Activated naive CD4-positive, alpha-beta T cell treated with anti-CD3 and anti-CD28 coated beads, Interleukin-2, amount 10 ng/mL, durations not matched to agents 7 days and 5 days (primary cell): ENCODE results near the gene TMEM145.
"Not testable (repeated sequence)": the region's sequence is repeated elsewhere in the genome, so short reads cannot be mapped to it uniquely, and the experiment has no call there.

ENCODE experiments used
- CTCF ChIA-PET: fragments of 350-600 bp; sonication (Branson Sonifier 250); formaldehyde crosslinking; loops from one replicate; lab custom pipeline; 2021; ENCODE audit warnings: antibody characterized with exemption; lab: Charles Lee
- DNase-seq: peaks from one replicate; pipeline ENCODE4 v3.0.0-alpha.2; 2020
- H3K27ac Mint-ChIP-seq: one replicate; pipeline ENCODE4 v1.8.0; 2021; ENCODE audit warnings: mild to moderate bottlenecking, moderate library complexity, mixed read lengths
- H3K27me3 Mint-ChIP-seq: one replicate; pipeline ENCODE4 v1.8.0; 2021; ENCODE audit warnings: mild to moderate bottlenecking, mixed read lengths
- H3K36me3 Mint-ChIP-seq: one replicate; pipeline ENCODE4 v1.8.0; 2021; ENCODE audit warnings: mixed read lengths
- H3K4me1 Mint-ChIP-seq: one replicate; pipeline ENCODE4 v1.8.0; 2021; ENCODE audit warnings: mixed read lengths
- H3K4me3 Mint-ChIP-seq: one replicate; pipeline ENCODE4 v1.8.0; 2021; ENCODE audit warnings: mild to moderate bottlenecking, moderate library complexity, mixed read lengths
- H3K9me3 Mint-ChIP-seq: one replicate; pipeline ENCODE4 v1.8.0; 2021; ENCODE audit warnings: mixed read lengths

TMEM145 gene

DNA sequence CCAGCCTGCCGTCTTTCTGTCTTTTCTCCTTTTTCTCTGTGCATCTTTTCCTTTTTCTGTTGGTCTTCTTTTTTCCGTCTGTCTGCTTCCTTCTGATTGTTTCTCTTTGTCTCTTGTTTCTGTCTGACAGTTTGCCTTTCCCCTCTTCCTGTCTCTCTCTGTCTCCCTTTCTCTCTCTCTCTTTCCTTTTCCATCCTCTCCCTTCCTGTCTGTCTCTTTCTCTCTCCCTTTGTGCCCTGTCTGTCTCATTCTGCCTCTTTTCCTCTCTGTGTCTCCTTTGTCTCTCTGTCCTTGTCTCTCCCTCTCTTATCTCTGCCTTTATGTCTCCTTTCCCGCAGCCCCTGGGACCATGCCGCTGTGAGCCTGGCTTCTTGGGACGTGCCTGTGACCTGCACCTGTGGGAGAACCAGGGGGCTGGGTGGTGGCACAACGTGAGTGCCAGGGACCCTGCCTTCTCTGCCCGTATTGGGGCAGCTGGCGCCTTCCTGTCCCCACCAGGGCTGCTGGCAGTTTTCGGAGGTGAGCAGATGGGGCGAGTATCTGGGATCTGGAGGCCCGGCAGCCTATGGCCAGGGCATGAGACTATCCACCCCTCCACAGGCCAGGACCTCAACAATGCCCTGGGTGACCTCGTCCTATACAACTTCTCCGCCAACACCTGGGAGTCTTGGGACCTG lies 21.7 kb downstream of the TMEM145 start:
- no peaks in the 10 kb centered on the region for H3K36me3 Mint-ChIP-seq
- DNase-seq: no peak
- H3K4me3 Mint-ChIP-seq: no peak overlapping the region
- no peaks in the 10 kb centered on the region for H3K9me3 Mint-ChIP-seq
- H3K27me3 Mint-ChIP-seq: no peaks in the 10 kb centered on the region
- H3K27ac Mint-ChIP-seq: no peak overlapping the region
- CTCF ChIA-PET: no interaction called here
- H3K4me1 Mint-ChIP-seq: no peaks in the 10 kb centered on the region

DNA sequence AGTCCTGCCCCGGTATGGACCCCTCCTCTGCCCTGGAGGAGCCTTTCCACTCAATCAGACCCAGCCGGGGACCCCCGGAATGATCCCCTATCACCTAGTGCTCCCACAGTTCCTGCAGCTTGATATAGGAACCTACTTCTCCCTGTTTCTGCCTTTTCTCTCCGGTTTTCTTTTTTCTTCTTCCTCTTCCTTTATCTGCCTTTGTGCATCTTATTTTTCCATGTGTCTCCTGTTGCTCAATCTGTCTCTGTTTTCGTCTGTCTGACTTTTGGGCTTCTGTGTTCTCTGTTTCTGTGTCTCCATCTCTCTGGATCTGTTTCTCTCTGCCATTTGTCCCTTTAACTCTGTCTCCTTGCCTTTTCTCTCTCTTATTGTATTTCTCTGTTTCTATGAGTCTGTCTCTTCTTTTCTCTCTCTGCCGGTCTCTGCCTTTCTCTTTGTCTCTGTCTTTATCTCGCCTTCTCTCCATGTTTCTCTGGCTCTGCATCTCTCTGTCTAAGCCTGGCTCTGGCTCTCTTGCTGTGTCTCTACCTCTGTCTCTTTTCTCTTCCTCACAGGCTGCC lies 22.3 kb downstream of the TMEM145 start:
- Mint-ChIP-seq H3K4me1 (no peaks in the 10 kb centered on the region), H3K36me3 (no peaks in the 10 kb centered on the region), H3K27me3 (no peaks in the 10 kb centered on the region), H3K9me3 (no peaks in the 10 kb centered on the region), H3K27ac (no peak overlapping the region), H3K4me3 (no peak overlapping the region)
- CTCF ChIA-PET: no interaction called here
- DNase-seq: no peak

DNA sequence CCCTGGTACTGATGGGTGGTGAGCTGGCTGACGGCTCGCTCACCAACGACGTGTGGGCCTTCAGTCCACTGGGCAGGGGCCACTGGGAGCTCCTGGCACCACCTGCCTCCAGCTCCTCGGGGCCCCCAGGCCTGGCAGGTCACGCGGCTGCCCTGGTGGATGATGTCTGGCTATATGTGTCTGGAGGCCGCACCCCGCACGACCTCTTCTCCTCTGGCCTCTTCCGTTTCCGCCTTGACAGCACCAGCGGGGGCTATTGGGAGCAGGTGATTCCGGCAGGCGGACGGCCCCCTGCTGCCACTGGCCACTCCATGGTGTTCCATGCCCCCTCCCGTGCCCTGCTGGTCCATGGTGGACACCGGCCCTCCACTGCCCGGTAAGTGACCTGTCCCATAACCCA lies 22.9 kb downstream of the TMEM145 start:
- CTCF ChIA-PET: no interaction called here
- Mint-ChIP-seq H3K9me3 (no peaks in the 10 kb centered on the region), H3K27me3 (no peaks in the 10 kb centered on the region), H3K36me3 (no peaks in the 10 kb centered on the region), H3K4me1 (no peaks in the 10 kb centered on the region), H3K4me3 (no peak overlapping the region), H3K27ac (no peak overlapping the region)
- DNase-seq: no peak

GRCh38 chr19:42339126-42339860 lies 26.2 kb downstream of the TMEM145 start:
- DNase-seq, H3K27me3 Mint-ChIP-seq, CTCF ChIA-PET, H3K9me3 Mint-ChIP-seq, H3K4me1 Mint-ChIP-seq, H3K4me3 Mint-ChIP-seq, H3K27ac Mint-ChIP-seq, H3K36me3 Mint-ChIP-seq: not testable (repeated sequence)

DNA sequence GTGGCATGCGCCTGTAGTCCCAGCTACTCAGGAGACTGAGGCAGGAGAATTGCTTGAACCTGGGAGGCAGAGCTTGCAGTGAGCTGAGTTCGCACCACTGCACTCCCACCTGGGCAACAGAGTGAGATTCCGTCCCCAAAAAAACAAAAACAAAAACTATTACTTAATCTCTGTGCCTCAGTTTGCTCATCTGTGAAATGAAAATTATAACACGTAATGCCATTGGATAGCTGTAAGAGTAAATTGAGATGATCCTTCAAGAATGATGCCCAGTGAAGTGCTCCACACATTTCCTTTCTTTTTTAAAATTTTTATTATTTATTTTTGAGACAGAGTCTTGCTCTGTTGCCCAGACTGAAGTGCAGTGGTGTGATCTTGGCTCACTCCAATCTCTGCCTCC lies 26.8 kb downstream of the TMEM145 start:
- H3K27me3 Mint-ChIP-seq, DNase-seq, CTCF ChIA-PET, H3K36me3 Mint-ChIP-seq, H3K9me3 Mint-ChIP-seq, H3K4me1 Mint-ChIP-seq, H3K4me3 Mint-ChIP-seq, H3K27ac Mint-ChIP-seq: not testable (repeated sequence)

- no peak for DNase-seq
- CTCF ChIA-PET: interaction anchor here (0.8 kb wide), 1 partner anchor 21 kb away, joined by 3 read pairs; no protein-coding TSS in a partner anchor
- H3K4me1 Mint-ChIP-seq: no peaks in the 10 kb centered on the region
- H3K36me3 Mint-ChIP-seq: no peaks in the 10 kb centered on the region
- H3K27ac Mint-ChIP-seq: no peak overlapping the region
- H3K9me3 Mint-ChIP-seq: no peaks in the 10 kb centered on the region
- no peak overlapping the region for H3K4me3 Mint-ChIP-seq
- H3K27me3 Mint-ChIP-seq: no peaks in the 10 kb centered on the region
Measured at GRCh38 chr19:42343344-42344110, 30.4 kb downstream of the TMEM145 start.

DNA sequence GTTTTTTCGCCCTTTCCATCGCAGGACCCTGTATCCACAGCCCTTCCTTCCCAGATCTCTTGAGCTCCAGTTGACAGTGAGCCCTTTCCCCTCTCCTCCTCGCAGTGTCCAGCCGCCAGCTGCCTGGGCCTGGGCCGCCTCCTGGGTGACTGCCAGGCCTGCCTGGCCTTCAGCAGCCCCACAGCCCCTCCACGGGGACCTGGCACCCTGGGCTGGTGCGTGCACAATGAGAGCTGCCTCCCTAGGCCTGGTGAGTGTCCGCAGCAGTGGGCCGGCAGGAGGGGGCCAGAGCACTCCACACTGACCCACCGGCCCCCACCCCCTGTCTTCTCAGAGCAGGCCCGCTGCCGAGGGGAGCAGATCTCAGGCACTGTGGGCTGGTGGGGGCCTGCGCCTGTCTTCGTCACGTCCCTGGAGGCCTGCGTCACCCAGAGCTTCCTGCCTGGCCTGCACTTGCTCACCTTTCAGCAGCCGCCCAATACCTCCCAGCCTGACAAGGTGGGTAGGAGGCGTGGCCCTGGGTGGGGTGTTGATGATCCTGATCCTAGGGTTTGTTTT lies 31.3 kb downstream of the TMEM145 start:
- no peak for DNase-seq
- Mint-ChIP-seq H3K4me1 (no peaks in the 10 kb centered on the region), H3K27me3 (no peaks in the 10 kb centered on the region), H3K4me3 (no peak overlapping the region), H3K36me3 (no peaks in the 10 kb centered on the region), H3K27ac (no peak overlapping the region), H3K9me3 (no peaks in the 10 kb centered on the region)
- CTCF ChIA-PET: no interaction called here

DNA sequence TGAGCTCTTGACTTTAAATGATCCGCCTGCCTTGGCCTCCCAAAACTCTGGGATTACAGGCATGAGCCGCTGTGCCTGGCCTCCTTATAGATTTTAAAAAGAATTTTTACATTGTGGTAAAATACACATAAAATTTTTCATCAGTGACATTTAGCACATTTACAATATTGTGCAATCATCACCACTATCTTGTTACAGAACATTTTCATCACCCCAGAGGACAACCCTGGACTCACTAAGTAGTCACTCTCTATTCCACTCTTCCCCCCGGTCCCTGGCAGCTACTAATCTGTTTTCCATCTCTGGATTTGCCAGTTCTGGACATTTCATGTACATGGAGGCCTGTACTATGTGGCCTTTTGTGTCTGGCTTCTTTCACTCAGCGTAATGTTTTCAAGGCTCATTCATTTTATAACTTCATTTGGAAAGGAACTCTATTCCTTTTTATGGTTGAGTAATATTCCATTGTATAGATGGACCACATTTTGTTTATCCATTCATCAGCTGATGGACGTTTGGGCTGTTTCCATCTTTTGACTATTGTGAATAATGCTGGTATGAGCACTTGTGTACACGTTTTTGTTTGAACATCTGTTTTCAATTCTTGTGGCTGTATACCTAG lies 32.2 kb downstream of the TMEM145 start:
- H3K27ac Mint-ChIP-seq: no peak overlapping the region
- CTCF ChIA-PET: no interaction called here
- no peaks in the 10 kb centered on the region for H3K27me3 Mint-ChIP-seq
- no peaks in the 10 kb centered on the region for H3K9me3 Mint-ChIP-seq
- H3K36me3 Mint-ChIP-seq: no peaks in the 10 kb centered on the region
- no peak overlapping the region for H3K4me3 Mint-ChIP-seq
- DNase-seq: no peak
- no peaks in the 10 kb centered on the region for H3K4me1 Mint-ChIP-seq

GRCh38 chr19:42348211-42348610 lies 35.1 kb downstream of the TMEM145 start:
- no peak for DNase-seq
- no peaks in the 10 kb centered on the region for H3K4me1 Mint-ChIP-seq
- CTCF ChIA-PET: no interaction called here
- no peaks in the 10 kb centered on the region for H3K27me3 Mint-ChIP-seq
- no peak overlapping the region for H3K27ac Mint-ChIP-seq
- no peaks in the 10 kb centered on the region for H3K9me3 Mint-ChIP-seq
- no peak overlapping the region for H3K4me3 Mint-ChIP-seq
- H3K36me3 Mint-ChIP-seq: no peaks in the 10 kb centered on the region

DNA sequence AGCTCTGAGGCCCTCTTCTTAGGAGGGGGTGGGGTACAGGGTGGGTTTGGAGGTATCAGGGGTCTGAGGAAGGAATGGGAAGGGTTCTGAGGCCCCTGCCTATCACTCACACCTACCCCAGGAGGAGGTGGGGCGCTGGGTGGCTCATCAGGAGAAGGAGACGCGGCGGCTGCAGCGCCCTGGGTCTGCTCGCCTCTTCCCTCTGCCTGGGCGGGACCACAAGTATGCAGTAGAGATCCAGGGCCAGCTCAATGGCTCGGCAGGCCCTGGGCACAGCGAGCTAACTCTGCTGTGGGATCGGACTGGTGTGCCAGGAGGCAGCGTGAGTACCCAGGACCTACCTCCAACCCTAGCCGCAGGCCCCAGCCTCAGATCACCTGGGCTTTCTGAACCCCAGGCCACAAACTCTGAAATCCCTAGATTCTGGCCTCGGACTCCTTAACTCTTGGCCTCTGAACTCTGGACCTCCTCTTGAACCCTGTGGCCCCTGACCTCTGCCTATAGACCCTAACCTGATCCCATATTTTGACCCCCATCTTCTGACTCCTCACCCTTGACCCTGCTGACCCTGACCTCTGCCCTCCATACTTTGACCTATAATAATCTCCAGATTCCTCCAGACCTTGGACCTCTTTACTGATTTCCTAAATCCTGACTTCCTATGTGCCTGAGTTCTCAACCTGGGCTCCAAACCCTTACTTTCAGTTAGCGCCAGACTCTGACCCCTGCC lies 36.4 kb downstream of the TMEM145 start:
- CTCF ChIA-PET: no interaction called here
- Mint-ChIP-seq H3K4me3 (no peak overlapping the region), H3K9me3 (no peaks in the 10 kb centered on the region), H3K27ac (no peak overlapping the region), H3K4me1 (no peaks in the 10 kb centered on the region), H3K27me3 (no peaks in the 10 kb centered on the region), H3K36me3 (no peaks in the 10 kb centered on the region)
- DNase-seq: no peak

GRCh38 chr19:42350417-42350816 lies 37.3 kb downstream of the TMEM145 start:
- Mint-ChIP-seq H3K4me1 (no peaks in the 10 kb centered on the region), H3K36me3 (no peaks in the 10 kb centered on the region), H3K9me3 (no peaks in the 10 kb centered on the region), H3K27ac (no peak overlapping the region), H3K4me3 (no peak overlapping the region), H3K27me3 (no peaks in the 10 kb centered on the region)
- CTCF ChIA-PET: no interaction called here
- no peak for DNase-seq

- CTCF ChIA-PET: no interaction called here
- DNase-seq: no peak
- H3K9me3 Mint-ChIP-seq: no peaks in the 10 kb centered on the region
Measured at GRCh38 chr19:42351079-42351735, 38.1 kb downstream of the TMEM145 start.

More at GRCh38 chr19:42351079-42351735, 38.1 kb downstream of the TMEM145 start:
- Mint-ChIP-seq H3K27ac (no peak overlapping the region), H3K4me3 (no peak overlapping the region), H3K4me1 (no peaks in the 10 kb centered on the region), H3K27me3 (no peaks in the 10 kb centered on the region), H3K36me3 (no peaks in the 10 kb centered on the region)
